NAMALWA (cell line): ENCODE data around the gene ABRAXAS1.
"Not testable (repeated sequence)": the region's sequence is repeated elsewhere in the genome, so short reads cannot be mapped to it uniquely, and the experiment has no call there.

ENCODE experiments used
- DNase-seq: peaks from one replicate; pipeline ENCODE4 v3.0.0-alpha.2; 2015; ENCODE audit warnings: low spot score

The ABRAXAS1 gene

DNA sequence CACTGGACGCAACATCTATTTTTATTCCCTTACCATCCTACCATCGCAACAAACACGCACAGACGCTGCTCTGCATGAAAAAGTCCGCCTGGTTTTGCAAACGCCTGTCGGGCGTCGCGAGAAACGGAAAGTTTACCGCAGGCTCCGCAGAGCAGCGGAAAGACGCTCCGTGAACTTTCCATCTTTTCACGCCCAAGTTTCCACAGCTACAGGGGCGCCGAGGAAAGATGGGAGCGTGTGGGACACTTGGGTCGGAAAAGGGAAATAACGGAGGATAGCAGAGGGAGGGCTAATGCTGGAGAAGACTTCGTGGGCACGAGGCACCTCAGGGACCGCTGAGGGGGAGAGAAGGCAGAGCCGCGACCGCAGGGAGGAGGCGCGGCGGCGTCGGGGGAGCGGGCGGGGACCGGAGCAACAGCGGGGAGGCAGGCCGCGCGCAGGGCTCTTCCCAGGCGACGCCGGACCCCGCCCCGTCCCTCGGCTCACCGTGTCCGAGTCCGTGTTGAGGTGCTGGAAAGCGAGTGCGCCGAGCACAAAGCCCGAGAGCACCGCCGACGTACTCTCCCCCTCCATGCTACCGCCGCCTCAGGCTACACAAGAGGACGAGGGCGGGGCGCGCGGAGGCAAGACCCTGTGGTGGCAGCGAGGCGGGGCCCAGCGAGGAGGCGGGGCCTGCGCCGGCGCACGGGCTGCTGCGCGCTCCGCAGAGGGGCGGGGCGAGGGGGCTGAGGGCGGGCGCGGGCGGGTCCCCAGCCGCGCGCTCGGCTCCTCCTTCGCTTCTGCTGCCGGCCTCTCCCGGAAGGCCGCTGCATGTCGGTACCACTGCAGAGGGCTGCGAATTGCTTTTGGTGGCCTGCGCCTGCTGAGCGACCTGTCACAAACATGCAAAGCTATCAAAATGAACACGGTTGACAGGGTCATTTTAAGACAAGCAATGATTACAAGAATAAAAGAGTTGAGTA is at the start of gene ABRAXAS1:
ABRAXAS1 (minus strand) TSS at position 601 of the 962 bp plus-strand sequence; CDS start at position 573, 28 bp downstream.
- DNase-seq: peak; percentile 96

DNA sequence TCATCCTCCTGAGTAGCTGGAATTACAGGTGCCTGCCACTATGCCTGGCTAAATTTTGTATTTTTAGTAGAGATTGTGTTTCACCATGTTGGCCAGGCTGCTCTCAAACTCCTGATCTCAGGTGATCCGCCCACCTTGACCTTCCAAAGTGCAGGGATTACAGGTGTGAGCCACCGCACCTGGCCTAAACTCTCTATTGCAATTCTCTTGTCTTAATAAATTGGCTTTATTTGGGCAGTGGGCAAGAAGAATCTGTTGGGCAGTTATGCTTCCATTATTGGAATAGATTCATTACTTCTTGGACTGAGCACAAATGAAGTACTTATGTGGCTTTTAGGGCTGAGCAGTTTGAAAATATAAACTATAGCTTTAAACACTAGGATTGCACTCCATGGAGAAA is 42.8 kb upstream of the ABRAXAS1 start:
- DNase-seq: no peak

DNA sequence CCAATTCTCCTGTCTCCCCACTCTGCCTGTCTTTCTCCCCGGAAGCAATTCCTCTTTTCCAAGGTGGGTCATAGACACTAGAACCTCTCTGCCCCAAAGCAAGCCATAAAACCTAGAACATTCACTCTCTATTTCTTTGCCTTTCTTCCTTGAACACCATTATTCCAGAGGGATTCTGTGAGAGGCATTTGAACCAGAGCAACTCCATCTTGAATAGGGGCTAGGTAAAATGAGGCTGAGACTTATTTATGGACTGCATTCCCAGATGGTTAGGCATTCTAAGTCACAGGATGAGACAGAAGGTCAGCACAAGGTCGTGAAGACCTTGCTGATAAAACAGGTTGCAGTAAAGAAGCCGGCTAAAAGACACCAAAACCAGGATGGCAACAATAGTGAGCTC is 37.3 kb upstream of the ABRAXAS1 start:
- no peak for DNase-seq

DNA sequence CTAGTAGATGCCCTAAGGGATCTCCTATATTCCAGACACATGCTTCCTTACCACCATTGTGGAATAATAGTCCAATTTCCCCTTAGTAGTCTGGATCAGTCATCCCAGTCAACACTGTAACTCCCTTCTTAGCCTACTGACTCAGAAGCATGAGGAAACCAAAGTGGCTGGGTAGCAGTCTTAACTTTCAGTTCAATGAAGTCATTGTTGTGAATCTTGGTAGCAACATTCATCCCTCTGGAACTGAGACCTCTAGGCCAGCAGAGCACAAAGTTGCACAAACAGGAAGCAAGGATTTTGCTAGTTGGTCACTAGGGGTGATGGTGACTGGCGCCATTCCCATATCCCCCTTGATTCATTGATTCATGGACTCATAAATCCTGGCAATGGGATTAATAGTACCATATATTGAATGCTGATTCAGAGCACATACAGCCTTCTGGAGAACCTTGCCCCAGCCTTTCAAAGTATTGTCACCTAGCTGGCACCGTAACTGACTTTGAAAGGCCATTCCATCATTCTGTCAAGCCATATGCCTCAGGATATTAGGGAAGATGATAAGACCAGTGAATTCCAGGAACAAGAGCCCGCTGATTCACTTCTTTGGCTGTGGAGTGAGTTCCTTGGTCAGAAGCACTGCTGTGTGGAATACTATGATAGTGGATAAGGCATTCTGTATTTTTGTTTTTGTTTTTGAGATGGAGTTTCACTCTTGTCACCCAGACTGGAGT is 31.3 kb upstream of the ABRAXAS1 start:
- DNase-seq: no peak

DNA sequence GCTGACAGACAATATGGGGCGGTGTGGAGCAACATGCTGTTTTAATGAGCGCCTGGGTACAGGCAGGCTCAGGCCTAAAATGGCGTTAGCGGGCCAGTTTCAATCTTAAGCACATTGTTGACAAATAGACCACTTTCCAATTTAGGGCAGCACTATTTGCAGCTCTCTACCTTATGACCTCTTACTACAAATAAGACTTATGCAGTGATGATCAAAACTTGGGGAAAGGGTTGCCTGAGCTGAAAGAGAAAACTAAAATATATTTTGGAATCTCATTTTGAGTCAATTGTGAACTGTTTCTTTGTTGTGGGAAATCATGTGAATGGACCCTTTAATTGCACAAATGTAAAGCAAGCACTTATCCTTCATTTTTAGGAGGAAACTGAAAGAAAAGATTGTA is 25.5 kb upstream of the ABRAXAS1 start:
- no peak for DNase-seq

DNA sequence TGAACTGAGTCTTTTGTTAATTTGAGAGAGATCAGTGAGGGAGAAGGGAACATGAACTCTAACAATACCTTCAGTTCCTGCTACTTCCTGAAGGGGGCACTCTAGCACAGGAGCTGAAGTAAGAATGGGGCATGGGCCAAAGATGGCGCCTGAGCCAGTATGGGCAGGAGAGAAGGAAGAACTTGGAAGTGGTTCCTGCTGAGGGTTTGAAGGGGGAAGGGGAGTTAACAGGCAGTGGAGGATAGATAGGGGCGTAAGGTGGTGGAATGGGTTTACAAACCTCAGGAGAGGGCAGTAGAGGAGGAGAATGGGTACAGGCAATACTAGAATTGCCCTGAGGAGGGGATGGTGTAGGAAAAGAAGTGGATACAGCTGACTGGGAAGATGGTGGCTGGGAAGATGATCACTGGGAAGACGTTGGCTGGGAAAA is 24.3 kb upstream of the ABRAXAS1 start:
- DNase-seq: peak; percentile 67

DNA sequence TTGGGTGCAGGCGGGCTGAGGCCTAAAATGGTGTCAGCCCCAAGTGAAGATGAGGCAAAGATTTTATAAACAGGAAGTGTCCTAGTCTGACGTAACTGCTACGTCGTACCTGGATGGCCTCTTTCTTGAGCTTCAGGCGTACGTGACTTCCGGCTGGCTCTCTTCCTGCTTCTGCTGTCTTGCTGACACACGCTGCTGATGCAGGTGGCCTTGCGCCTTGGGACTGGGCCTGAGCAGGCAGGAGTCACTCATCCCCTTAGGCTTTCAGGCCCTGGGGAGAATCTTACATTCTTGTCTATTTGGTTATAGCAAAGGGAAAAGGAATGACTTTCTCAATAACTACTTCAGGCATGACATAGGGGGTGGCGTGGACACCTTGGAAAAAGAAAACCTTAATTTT is 20.1 kb upstream of the ABRAXAS1 start:
- DNase-seq: no peak

DNA sequence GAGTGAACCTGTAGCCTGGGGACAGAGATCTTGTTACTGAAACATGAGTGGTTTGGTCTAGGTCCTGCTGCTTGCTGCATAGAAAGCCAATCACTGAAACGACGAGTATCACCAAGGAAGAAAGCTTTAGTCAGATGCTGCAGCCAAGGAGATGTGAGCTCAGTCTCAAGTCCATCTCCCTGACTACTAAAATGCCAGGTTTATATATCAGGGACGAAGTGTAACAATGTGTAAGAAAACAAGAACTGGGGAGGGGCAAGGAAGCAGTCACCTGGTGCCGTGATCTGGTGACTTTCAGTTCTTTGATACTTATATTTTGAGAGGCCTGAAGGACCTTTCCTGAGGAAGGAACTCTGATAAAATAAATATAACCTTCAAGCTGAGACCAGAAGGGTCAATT is 19.6 kb upstream of the ABRAXAS1 start:
- DNase-seq: no peak

DNA sequence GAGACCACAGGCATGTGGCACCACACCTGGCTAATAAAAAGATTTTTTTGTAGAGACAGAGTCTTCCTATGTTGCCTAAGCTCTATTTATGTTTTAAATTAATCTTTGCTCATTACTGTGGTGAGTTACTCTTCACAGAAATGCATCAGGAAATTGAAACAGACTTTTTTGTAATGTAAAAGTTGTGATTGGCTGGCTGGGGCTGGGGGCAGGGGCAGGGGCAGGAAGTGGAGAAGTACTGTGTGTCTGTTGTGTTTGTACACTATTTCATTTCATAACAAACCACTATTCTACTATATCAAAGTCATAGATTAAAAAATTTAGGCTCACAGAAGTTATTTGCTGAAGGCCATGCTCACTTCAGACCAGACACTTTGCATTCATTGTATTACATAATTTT is 19.1 kb upstream of the ABRAXAS1 start:
- no peak for DNase-seq

DNA sequence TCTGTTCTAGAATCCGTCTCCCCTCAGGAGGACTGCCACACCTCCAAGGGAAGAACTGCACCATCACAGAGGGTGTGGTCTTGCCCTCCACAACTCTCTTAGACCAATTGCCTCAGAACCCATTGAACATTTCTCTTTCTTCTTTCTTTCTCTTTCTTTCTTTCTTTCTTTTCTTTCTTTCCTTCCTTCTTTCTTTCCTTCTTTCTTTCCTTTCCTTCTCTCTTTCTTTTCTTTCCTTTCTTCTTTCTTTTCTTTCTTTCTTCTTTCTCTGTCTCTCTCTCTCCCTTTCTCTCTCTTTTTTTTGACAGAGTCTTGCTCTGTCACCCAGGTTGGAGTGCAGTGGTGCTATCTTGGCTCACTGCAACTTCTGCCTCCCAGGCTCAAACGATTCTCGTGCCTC is 16.8 kb upstream of the ABRAXAS1 start:
- DNase-seq: not testable (repeated sequence)

DNA sequence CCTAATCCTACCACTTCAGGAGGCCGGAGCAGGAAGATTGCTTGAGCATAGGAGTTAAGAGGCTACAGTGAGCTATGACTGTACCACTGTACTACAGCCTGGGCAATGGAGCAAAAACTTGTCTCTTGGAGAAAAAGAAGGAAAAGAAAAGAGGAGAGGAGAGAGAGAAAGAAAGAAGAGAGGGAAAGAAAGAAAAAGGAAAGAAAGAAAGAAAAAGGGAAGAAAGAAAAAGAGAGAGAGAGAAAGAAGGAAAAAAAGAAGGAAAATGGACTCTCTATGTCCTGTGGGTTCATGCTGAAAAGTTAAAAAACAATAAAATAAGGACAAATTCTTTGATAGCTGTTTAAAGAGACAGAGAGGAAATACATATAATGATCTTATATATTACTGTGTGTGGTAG is 13.3 kb upstream of the ABRAXAS1 start:
- DNase-seq: no peak

DNA sequence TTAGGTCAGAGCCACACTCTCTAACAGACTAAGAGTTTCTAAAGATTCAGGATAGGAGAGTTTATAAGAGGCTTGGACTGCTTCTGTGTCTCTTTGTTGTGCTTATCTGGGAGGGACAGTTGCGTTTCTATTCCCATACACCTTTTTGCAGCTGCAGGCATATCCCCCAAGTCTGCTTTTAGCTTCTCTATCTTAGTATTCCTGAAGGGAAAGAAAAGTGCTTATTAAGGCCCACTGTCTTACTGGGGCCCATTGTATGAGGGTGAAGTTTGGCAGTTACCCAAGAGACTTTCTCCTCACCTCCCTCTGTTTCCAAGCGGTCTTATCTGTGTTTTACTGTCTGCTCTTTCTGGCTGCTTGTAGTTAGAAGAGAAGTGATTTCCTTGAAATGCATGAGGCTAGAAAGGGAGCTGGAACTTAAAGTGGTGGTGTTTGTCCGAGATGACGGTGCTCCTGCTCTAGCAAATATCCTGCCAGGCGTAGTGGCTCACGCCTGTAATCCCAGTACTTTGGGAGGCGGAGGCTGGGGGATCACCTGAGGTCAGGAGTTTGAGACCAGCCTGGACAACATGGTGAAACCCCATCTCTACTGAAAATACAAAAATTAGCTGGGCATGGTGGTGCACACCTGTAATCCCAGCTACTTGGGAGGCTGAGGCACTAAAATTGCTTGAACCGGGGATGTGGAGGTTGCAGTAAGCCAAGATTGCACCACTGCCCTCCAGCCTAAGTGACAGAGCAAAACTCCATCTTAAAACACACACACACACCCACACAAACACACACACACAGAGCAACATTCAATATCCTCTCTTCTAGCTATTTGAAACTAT is 11.4 kb upstream of the ABRAXAS1 start:
- not testable (repeated sequence) for DNase-seq

DNA sequence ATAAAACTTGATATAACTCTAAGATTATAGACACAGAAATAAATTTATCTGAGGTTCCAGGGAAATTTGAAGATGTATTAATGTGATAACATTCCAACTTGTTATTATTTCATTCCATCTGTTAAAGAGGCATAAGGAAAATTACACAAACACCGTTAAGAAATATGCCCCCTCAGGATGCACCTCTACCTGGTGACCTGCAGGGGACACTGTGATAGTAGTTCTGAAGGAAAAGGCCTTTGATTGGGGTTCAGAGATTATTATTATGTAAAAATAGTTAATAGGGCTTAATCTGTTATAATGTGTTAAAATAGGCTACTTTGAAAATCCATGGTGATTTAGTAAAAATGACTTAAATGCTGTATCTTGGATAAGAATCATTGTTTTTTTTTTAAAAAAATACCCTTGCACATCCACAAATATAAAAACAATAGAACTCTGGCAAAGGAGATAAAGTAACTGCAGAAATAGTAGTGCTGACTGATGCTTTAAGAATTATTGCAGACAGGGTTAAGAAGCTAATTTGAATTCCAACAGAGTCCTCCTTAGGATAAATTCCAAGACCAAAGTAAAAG is 6.1 kb upstream of the ABRAXAS1 start:
- DNase-seq: peak; percentile 65

DNA sequence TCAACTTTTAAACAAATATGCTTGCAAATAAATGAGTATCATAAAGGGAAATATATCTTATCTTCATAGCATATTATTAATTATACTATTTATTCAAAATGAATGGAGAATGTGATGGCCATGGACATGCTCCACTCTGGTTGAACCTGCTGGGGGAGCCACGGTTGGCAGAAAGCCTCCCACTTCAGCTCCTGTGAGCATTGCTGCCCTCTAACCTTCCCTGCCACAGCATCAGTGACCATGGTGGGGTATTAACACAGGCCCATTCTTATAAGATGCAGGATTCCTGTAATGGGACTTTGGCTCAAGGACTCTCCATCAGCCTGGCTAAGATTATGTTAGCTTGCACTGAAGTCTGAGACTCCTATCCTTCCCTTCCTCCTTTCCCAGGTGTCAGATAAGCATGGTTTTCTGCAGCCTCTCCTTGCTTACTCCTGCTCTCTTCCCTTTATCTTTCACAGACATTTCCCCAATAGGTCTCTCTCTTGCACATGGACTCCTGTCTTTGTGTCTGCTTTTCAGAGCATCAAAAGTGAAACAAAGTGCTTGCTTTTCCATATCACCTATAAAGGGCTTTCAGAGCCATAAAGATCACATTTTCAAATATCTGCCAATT is 4.9 kb upstream of the ABRAXAS1 start:
- peak; percentile 17 for DNase-seq

DNA sequence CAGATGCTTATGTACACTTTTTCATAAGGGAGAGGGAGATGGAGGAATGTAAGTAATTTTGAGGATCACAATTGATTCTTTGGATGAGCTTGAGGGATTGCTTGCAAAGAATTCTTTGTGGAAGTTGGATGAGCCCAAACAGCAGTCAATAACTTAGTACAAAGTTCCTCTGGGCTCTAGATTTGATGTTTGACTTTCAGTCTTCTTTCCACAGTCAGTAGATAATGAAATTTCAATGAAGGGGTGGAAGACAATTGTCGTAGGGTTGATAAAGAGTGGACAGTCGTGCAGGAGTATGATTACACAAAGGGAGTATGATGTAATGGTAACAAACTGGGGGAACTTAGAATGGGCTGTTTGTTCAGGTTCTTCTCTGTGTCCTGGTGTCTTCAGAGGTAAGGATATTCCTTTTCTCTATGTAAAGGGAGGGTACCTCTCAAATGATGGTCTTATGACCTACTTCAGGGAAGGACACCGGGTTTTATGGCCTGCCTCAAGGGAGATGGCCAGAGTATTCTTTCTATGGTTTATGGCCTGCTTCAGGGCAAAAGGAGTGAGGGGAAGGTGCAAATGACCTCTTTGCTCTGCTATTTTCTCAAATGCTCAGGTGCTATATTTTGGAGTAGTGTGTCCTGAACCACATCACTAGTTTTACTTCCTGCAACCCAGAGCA is 1.7 kb upstream of the ABRAXAS1 start:
- no peak for DNase-seq

DNA sequence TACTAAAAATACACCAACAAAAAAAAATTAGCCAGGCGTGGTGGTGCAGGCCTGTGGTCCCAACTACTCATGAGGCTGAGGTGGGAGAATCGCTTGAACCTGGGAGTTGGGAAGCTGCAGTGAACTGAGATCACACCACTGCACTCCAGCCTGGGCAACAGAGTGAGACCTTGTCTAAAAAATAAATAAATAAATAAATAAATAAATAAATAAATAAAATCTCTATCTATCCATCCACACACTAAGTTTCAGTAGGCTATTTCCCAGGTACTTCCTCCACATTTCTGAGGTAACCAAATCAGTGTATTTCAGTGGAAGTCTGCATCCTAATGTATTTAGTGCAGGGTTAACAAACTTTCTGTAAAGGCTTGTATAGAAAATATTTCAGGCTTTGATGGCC is 10.9 kb downstream of the ABRAXAS1 start:
- no peak for DNase-seq

DNA sequence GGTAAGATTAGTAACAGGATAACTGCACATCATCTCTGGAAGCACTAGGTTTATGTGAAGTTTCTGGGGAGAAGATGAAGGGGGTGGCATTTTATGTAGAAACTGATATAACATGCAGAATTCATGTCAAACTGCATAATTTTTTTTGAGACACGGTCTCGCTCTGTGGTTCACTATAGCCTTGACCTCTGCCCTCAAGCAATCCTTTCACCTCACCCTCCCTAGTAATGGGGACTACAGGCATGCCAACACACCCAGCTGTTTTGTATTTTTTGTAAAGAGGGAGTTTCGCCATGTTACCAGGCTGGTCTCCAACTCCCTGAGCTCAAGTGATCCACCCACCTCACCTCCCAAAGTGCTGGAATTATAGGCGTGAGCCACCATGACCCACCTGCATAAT is 11.5 kb downstream of the ABRAXAS1 start:
- no peak for DNase-seq

DNA sequence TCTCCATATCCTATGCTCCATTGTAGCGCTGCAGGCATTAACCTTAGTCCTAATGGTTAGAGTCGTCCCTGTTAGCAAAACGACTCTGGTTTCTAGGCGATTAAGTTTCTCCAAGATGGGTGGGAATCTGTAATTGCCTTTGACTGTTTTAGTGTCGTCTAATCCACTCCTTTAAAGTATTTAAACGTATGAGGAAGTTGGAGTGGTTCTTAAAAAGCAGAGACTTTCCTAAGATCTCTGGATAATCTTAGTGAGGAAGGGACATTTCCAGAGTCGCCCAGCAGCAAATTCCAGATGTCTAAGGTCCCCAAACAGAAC is 28.8 kb downstream of the ABRAXAS1 start:
- no peak for DNase-seq

DNA sequence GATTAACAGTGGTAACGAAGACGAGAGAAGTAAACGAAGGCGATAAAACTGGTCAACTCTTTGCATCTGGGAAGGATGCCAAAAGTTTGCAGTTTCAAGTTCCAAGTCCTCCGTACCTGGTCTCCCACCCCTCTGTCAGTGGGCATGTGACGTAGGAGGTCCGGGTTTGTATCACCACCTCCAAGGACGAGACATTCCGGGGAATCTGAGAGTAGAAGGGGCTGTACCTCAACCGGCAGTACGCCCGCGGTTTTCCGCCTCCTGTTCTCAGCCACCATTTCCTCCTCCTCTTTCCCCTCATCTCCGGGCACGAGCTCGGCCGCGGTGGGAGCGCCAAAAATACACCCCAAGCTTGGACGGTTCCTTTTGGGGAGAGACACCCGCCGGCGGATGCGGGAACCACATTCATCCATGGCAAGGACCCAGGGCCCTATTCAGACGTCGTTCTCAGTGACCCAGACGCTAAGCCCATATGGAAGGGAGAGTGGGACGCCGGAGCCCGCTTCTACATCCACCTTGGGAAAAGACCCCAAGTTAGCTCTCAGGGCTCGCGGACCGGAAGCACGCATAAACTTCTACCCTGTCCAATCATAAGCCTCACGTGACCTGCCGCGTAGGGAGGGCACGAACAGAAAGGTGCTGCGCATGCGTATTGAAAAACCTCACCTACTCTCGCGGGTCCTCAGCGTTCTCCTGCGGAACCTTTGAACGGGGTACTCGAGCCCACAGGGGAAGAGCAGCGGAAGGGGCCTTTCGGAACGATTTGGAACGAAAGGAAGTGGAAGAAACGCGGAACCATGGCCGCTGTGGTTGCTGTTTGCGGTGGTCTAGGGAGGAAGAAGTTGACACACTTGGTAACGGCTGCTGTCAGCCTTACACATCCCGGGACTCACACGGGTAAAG is 29.4 kb downstream of the ABRAXAS1 start, which contains the start of the genes HELQ and MRPS18C:
HELQ (minus strand) TSS at position 543 of the 903 bp plus-strand sequence; CDS start at position 413, 130 bp downstream.
MRPS18C (plus strand) TSS at position 778 of the 903 bp plus-strand sequence; CDS start at position 798, 20 bp downstream.
- DNase-seq: peak; percentile 100

DNA sequence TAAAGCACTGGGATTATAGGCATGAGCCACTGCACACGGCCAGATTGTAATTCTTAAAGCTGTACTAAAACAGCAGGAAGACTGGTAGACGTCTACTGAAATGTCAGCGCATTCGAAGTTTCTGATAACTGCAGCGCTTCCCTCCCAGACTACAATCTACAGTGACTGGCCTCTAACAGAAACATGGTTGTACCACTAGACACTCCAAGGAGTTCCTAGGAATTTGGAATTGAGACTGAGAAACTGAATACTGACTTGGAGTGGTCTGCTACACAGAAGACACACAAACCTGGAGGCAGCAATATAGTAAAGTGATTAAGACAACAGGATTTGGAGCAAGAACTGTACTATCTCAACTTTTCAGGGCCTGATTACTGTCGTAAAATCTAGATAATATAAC is 30.2 kb downstream of the ABRAXAS1 start:
- DNase-seq: peak; percentile 22
